Measurements from ENCODE around the gene ANKRD12. TPM values are rescaled to one million over a fixed set of nuclear protein-coding genes. Genes with fewer than 3 reads are reported as not detected.

The ANKRD12 gene
- polyA plus RNA-seq, 1 donor (not counting 4 experiments of a cell fraction or from before 2014, with no cell fraction given) = 8.0 TPM

DNA sequence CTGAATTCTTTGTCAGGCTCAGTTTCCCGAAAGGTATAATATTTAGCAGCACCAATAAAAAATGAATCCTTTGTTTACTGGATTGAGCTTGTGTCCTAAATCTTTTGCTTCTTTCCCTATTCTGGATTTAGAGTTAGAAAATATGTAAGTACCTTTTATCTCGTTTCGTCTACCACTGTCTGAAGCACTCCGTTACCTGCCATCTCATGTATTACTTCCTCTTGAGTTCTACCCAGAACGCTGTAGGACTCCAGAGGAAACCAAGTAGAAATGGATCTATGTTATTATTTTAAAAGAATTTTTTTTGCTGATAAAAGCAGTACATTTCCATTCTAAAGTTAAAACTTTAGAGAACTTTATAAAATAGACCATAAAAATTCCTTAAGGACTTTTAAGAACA lies 13.5 kb downstream of the ANKRD12 start:
- H3K9me3 ChIP-seq (ENCODE audit: control insufficient read depth, low read depth, low read length) = no peaks in the 10 kb centered on the region
- peaks cover 90% of the 10 kb centered on the region for H3K79me2 ChIP-seq (ENCODE audit: control insufficient read depth, insufficient read depth, low read length)
- H4K20me1 ChIP-seq (ENCODE audit: control insufficient read depth, extremely low read depth, insufficient read depth, low read length) = no peaks in the 10 kb centered on the region
- H3K4me2 ChIP-seq (ENCODE audit: control insufficient read depth, extremely low read depth, insufficient read depth, low read depth, low read length) = no peak overlapping the region
- H3K4me3 ChIP-seq (ENCODE audit: control insufficient read depth in 2 of 3, extremely low read depth in 1 of 3, insufficient read depth in 2 of 3, low read depth in 1 of 3, low read length in 3 of 3) = no peak overlapping the region
- H3K9ac ChIP-seq (ENCODE audit: control insufficient read depth, extremely low read depth, insufficient read depth, low read length) = no peak overlapping the region
- dilution Hi-C loops (cut with MboI; ENCODE audit: extremely low pct_ligation_motif_present, low sequenced_read_pairs) = no loop called here
- DNase-seq (ENCODE audit: low read depth, low spot score) = no peak
- no peak for TF ChIP-seq EZH2 (IDR thresholded peaks at IDR 0.05; ENCODE audit: low read length)
- TF ChIP-seq, protein P1, sequence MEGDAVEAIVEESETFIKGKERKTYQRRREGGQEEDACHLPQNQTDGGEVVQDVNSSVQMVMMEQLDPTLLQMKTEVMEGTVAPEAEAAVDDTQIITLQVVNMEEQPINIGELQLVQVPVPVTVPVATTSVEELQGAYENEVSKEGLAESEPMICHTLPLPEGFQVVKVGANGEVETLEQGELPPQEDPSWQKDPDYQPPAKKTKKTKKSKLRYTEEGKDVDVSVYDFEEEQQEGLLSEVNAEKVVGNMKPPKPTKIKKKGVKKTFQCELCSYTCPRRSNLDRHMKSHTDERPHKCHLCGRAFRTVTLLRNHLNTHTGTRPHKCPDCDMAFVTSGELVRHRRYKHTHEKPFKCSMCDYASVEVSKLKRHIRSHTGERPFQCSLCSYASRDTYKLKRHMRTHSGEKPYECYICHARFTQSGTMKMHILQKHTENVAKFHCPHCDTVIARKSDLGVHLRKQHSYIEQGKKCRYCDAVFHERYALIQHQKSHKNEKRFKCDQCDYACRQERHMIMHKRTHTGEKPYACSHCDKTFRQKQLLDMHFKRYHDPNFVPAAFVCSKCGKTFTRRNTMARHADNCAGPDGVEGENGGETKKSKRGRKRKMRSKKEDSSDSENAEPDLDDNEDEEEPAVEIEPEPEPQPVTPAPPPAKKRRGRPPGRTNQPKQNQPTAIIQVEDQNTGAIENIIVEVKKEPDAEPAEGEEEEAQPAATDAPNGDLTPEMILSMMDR (optimal IDR thresholded peaks at IDR 0.05 in 1 of 3, IDR thresholded peaks at IDR 0.05 in 1 of 3, conservative IDR thresholded peaks at IDR 0.05 in 1 of 3; ENCODE audit: extremely low read depth in 1 of 3, insufficient read depth in 2 of 3, low read length in 3 of 3) = no peak
- H2AFZ ChIP-seq (ENCODE audit: control insufficient read depth, low read length) = no peak overlapping the region
- no peak for FAIRE-seq
- no peak overlapping the region for H3K27ac ChIP-seq (ENCODE audit: control insufficient read depth, insufficient read depth, low read length)
- H3K9me1 ChIP-seq (ENCODE audit: control insufficient read depth, extremely low read depth, insufficient read depth, low read length) = no peaks in the 10 kb centered on the region
- peaks cover 9% of the 10 kb centered on the region for H3K4me1 ChIP-seq (ENCODE audit: control insufficient read depth, extremely low read depth, insufficient read depth, low read length)
- no peaks in the 10 kb centered on the region for H3K36me3 ChIP-seq (ENCODE audit: control insufficient read depth in 2 of 2, extremely low read depth in 1 of 2, insufficient read depth in 2 of 2, low read length in 2 of 2)
- no peaks in the 10 kb centered on the region for H3K27me3 ChIP-seq (ENCODE audit: control insufficient read depth, extremely low read depth, insufficient read depth, low read length)

DNA sequence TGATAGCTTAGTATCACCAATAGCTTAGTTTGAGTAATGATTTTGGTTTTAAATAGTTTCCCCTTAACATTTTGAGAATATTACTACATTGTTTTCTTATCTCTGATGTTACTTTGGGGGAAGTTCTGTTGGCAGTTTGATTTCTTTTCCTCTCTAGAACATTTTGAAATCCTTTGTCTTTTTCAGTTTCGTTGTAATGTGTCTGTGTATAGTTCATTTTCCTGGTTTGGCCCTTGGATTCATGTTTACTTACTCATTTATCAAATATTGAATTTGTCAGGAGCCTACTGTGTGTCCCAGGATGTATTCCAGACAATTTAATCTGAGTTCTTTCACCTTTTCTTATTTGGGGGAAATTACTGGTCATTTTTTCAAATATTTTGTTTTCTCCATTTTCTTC lies 16.7 kb downstream of the ANKRD12 start:
- H3K9me1 ChIP-seq (ENCODE audit: control insufficient read depth, extremely low read depth, insufficient read depth, low read length) = no peaks in the 10 kb centered on the region
- no peak overlapping the region for H3K9ac ChIP-seq (ENCODE audit: control insufficient read depth, extremely low read depth, insufficient read depth, low read length)
- H3K79me2 ChIP-seq (ENCODE audit: control insufficient read depth, insufficient read depth, low read length) = peaks cover 85% of the 10 kb centered on the region
- no peak overlapping the region for H3K4me2 ChIP-seq (ENCODE audit: control insufficient read depth, extremely low read depth, insufficient read depth, low read depth, low read length)
- H3K27me3 ChIP-seq (ENCODE audit: control insufficient read depth, extremely low read depth, insufficient read depth, low read length) = no peaks in the 10 kb centered on the region
- H3K36me3 ChIP-seq (ENCODE audit: control insufficient read depth in 2 of 2, extremely low read depth in 1 of 2, insufficient read depth in 2 of 2, low read length in 2 of 2) = no peaks in the 10 kb centered on the region
- FAIRE-seq (no peak), DNase-seq (ENCODE audit: low read depth, low spot score) (no peak)
- peaks cover 2% of the 10 kb centered on the region for H4K20me1 ChIP-seq (ENCODE audit: control insufficient read depth, extremely low read depth, insufficient read depth, low read length)
- no peak overlapping the region for H3K4me3 ChIP-seq (ENCODE audit: control insufficient read depth in 2 of 3, extremely low read depth in 1 of 3, insufficient read depth in 2 of 3, low read depth in 1 of 3, low read length in 3 of 3)
- H2AFZ ChIP-seq (ENCODE audit: control insufficient read depth, low read length) = no peak overlapping the region
- TF ChIP-seq EZH2 (IDR thresholded peaks at IDR 0.05; ENCODE audit: low read length) = no peak
- TF ChIP-seq, protein P1 (optimal IDR thresholded peaks at IDR 0.05 in 1 of 3, IDR thresholded peaks at IDR 0.05 in 1 of 3, conservative IDR thresholded peaks at IDR 0.05 in 1 of 3; ENCODE audit: extremely low read depth in 1 of 3, insufficient read depth in 2 of 3, low read length in 3 of 3) = no peak
- no peaks in the 10 kb centered on the region for H3K9me3 ChIP-seq (ENCODE audit: control insufficient read depth, low read depth, low read length)
- dilution Hi-C loops (cut with MboI; ENCODE audit: extremely low pct_ligation_motif_present, low sequenced_read_pairs) = no loop called here
- no peaks in the 10 kb centered on the region for H3K4me1 ChIP-seq (ENCODE audit: control insufficient read depth, extremely low read depth, insufficient read depth, low read length)
- no peak overlapping the region for H3K27ac ChIP-seq (ENCODE audit: control insufficient read depth, insufficient read depth, low read length)
